ENCODE results near the gene CAMK4.

CAMK4 gene

DNA sequence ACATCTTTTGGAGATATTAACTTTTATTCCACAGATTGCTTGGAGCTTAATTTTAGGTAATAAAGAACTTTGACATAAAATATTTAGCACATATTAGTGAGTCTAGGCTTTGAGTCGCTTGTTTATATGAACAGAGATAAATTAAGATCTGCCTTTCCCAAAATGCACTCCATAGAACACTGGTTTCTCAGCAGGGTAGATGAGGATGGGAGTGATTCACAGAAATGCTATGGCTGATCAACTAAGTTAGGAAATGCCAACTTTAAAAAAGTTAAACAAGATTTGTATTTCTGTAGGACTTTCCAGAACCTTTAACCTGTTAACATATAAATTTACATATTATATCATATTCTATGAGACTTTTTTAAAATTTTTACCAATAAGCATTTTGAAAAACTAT, 222.9 kb downstream of the CAMK4 start:
- H3K4me3 ChIP-seq (ENCODE audit: low read depth, low read length) = no peak overlapping the region
- TF ChIP-seq, protein P1, sequence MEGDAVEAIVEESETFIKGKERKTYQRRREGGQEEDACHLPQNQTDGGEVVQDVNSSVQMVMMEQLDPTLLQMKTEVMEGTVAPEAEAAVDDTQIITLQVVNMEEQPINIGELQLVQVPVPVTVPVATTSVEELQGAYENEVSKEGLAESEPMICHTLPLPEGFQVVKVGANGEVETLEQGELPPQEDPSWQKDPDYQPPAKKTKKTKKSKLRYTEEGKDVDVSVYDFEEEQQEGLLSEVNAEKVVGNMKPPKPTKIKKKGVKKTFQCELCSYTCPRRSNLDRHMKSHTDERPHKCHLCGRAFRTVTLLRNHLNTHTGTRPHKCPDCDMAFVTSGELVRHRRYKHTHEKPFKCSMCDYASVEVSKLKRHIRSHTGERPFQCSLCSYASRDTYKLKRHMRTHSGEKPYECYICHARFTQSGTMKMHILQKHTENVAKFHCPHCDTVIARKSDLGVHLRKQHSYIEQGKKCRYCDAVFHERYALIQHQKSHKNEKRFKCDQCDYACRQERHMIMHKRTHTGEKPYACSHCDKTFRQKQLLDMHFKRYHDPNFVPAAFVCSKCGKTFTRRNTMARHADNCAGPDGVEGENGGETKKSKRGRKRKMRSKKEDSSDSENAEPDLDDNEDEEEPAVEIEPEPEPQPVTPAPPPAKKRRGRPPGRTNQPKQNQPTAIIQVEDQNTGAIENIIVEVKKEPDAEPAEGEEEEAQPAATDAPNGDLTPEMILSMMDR (IDR thresholded peaks at IDR 0.05; ENCODE audit: control insufficient read depth, extremely low read depth, insufficient read depth) = no peak
- no peak for DNase-seq (ENCODE audit: low read depth)

GRCh38 chr5:111447822-111448221, 223.6 kb downstream of the CAMK4 start:
- TF ChIP-seq, protein P1 (IDR thresholded peaks at IDR 0.05; ENCODE audit: control insufficient read depth, extremely low read depth, insufficient read depth) = no peak
- no peak for DNase-seq (ENCODE audit: low read depth)
- H3K4me3 ChIP-seq (ENCODE audit: low read depth, low read length) = no peak overlapping the region

DNA sequence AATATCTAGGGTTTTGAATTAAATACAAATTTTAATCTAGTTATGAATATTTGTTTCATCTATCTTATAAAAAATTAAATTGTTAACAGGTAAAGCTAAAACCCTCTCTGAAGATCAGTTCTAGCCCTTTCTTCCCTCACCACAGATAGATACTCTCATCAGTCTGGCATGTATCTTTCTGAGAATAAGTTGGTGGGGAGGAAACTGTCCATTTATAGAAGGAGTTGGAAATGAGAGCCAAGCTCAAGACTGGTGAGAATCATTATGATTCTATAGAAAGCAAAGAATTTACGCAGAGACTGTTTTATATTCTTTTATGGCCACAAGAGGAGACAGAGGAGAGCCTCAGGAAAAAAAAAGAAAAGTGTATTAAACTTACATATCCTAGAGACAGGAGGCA, 229.1 kb downstream of the CAMK4 start:
- H3K4me3 ChIP-seq (ENCODE audit: low read depth, low read length) = no peak overlapping the region
- TF ChIP-seq, protein P1 (IDR thresholded peaks at IDR 0.05; ENCODE audit: control insufficient read depth, extremely low read depth, insufficient read depth) = no peak
- DNase-seq (ENCODE audit: low read depth) = no peak

GRCh38 chr5:111453747-111454146, 229.6 kb downstream of the CAMK4 start:
- TF ChIP-seq, protein P1 (IDR thresholded peaks at IDR 0.05; ENCODE audit: control insufficient read depth, extremely low read depth, insufficient read depth) = no peak
- H3K4me3 ChIP-seq (ENCODE audit: low read depth, low read length) = no peak overlapping the region
- DNase-seq (ENCODE audit: low read depth) = no peak

DNA sequence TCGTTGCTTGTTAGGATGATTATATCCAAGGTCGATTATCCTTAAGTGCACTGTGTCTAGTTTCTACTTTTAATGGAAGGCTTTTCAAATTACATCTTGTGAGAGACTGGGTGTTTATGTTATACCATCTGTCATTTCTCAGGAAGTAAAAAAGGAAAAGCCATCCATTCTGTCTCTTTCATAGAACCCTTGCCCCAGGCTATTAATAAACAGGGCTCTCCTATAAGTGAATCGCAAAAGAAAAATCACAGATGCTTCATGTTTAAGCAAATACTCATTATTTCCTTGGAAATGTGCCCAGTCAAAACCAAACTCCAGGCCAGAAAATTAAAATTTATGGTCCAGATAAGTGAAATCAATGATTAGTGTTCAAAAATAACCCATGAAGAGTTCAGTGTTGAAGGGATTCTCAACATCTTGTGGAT, 230.0 kb downstream of the CAMK4 start:
- no peak overlapping the region for H3K4me3 ChIP-seq (ENCODE audit: low read depth, low read length)
- TF ChIP-seq, protein P1 (IDR thresholded peaks at IDR 0.05; ENCODE audit: control insufficient read depth, extremely low read depth, insufficient read depth) = no peak
- no peak for DNase-seq (ENCODE audit: low read depth)

DNA sequence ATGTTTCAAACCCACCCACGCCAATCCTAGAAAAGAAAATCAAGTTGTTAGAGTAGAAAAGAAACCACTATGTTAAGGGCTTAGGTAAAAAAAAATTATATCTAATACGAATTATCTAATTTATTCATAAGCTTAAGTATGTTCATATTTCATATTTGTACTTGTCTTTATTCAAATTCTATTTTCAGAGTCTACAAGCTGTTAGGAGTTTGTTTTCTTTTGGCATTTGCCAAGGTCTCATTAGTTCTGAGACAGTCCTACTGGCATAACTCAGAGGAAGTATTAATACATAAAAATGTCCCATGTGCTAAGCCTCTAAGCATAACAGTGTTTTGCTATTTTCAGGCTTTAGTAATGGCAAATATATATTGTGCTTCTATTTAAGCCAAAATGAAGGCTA, 230.6 kb downstream of the CAMK4 start:
- TF ChIP-seq, protein P1 (IDR thresholded peaks at IDR 0.05; ENCODE audit: control insufficient read depth, extremely low read depth, insufficient read depth) = no peak
- H3K4me3 ChIP-seq (ENCODE audit: low read depth, low read length) = no peak overlapping the region
- no peak for DNase-seq (ENCODE audit: low read depth)

GRCh38 chr5:111461255-111461671, 237.1 kb downstream of the CAMK4 start:
- no peak for DNase-seq (ENCODE audit: low read depth)
- H3K4me3 ChIP-seq (ENCODE audit: low read depth, low read length) = no peak overlapping the region
- TF ChIP-seq, protein P1 (IDR thresholded peaks at IDR 0.05; ENCODE audit: control insufficient read depth, extremely low read depth, insufficient read depth) = no peak; the same call in 1 of the 2 replicates

Data from LNCaP clone FGC (cell line).